Measurements from ENCODE around the gene ZNF234.

Gene ZNF234

DNA sequence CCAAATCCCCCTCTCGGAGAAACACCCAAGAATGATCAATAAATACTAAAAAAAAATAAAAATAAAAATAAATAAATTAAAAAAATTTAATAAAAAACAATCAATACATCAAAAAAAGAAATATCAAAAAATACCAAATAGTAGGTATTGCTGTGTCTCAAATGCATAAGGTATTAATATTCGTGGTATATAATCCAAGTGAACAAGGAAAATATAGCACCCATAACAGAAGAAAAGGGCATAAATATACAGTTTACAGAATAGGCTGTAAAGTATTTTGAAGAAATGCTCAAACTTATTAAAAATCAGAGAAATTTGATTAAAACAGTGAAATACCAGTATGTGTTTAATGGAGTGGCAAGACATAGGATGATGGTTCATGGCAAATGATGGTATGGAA lies 63.4 kb downstream of the ZNF234 start:
- no peak for DNase-seq
- TF ChIP-seq POLR2A (IDR thresholded peaks at IDR 0.05; ENCODE audit: low read length) (no peak), GATA1 (IDR thresholded peaks at IDR 0.05; ENCODE audit: low read depth, low read length) (no peak)

DNA sequence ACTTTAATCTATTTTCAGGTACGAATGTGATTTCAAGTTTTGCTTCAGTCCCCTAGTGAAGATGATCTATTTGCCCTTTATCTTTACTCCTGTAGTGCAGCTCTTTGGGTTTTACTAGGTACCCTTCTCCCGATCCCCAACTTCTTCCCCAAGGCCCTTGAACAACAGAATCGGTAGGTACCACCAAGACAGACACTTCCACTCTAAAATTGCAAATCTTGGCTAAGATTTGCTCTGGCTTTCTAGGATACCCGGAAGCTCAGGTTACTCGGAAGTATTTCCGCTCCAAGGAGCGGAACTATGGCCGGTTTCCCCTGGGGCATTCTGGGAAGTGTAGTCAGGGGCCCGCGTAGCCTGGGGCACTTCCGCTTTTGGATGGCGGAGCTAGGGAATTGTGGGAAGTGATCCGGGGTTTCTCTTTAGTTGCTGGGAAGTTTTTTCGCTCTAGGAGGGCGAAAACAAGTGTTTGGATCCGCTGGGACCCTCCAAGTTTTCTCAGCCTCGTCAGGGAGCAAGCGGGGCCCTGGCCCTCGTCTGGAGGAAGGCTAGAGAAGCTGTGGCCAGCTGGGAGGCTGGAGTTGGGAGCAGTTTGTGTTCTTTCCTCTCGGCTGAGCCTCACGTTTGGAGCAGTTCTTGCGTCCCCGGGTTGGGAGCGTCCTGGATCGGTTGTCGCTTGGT lies 65.9 kb downstream of the ZNF234 start:
- TF ChIP-seq POLR2A (IDR thresholded peaks at IDR 0.05; ENCODE audit: low read length) (peak; percentile 68), GATA1 (IDR thresholded peaks at IDR 0.05; ENCODE audit: low read depth, low read length) (no peak)
- DNase-seq = peak; percentile 90
